HG03103 (cell line): ENCODE data around the gene SREBF2.
"Not testable (repeated sequence)": the region's sequence is repeated elsewhere in the genome, so short reads cannot be mapped to it uniquely, and the experiment has no call there.

Experiments used
- ATAC-seq: cut with Tn5 transposase; IDR thresholded peaks from one replicate; pipeline ENCODE4 v1.9.1; 2021; ENCODE audit warnings: low read depth; ENCODE audit not compliant: unreplicated experiment

SREBF2 gene

GRCh38 chr22:41820447-41820846, 12.5 kb upstream of the SREBF2 start:
- no peak for ATAC-seq

GRCh38 chr22:41821471-41822316, 11.2 kb upstream of the SREBF2 start:
- no peak for ATAC-seq

GRCh38 chr22:41822317-41823057, 10.4 kb upstream of the SREBF2 start:
- no peak for ATAC-seq

GRCh38 chr22:41823797-41824196, 9.1 kb upstream of the SREBF2 start:
- ATAC-seq: no peak

- ATAC-seq: no peak
Measured at GRCh38 chr22:41825376-41825775, 7.5 kb upstream of the SREBF2 start.

- ATAC-seq: no peak
Measured at GRCh38 chr22:41826021-41826420, 6.9 kb upstream of the SREBF2 start.

- no peak for ATAC-seq
Measured at GRCh38 chr22:41826430-41827383, 6.2 kb upstream of the SREBF2 start.

- no peak for ATAC-seq
Measured at GRCh38 chr22:41827671-41828070, 5.2 kb upstream of the SREBF2 start.

GRCh38 chr22:41828516-41828915, 4.4 kb upstream of the SREBF2 start:
- no peak for ATAC-seq

GRCh38 chr22:41830174-41830573, 2.7 kb upstream of the SREBF2 start:
- ATAC-seq: no peak

GRCh38 chr22:41831383-41831782, 1.5 kb upstream of the SREBF2 start:
- ATAC-seq: no peak

- no peak for ATAC-seq
Measured at GRCh38 chr22:41831828-41832552, 915 bp upstream of the SREBF2 start.

- no peak for ATAC-seq
Measured at GRCh38 chr22:41833369-41834004, 582 bp downstream of the SREBF2 start.

- no peak for ATAC-seq
Measured at GRCh38 chr22:41834005-41834944, 1.4 kb downstream of the SREBF2 start.

GRCh38 chr22:41835462-41835861, 2.6 kb downstream of the SREBF2 start:
- ATAC-seq: not testable (repeated sequence)

- no peak for ATAC-seq
Measured at GRCh38 chr22:41836551-41836950, 3.6 kb downstream of the SREBF2 start.

GRCh38 chr22:41838842-41839618, 6.1 kb downstream of the SREBF2 start:
- ATAC-seq: no peak

GRCh38 chr22:41840216-41840615, 7.3 kb downstream of the SREBF2 start:
- ATAC-seq: no peak
